Embryonic facial prominence (tissue), 1 donor: ENCODE data around the gene ARHGAP44.
"Not testable (repeated sequence)": the region's sequence is repeated elsewhere in the genome, so short reads cannot be mapped to it uniquely, and the experiment has no call there.

Experiments
- DNase-seq: peaks from one replicate; pipeline ENCODE4 v3.0.0-alpha.2; 2016; ENCODE audit errors: extremely low spot score

The ARHGAP44 gene

GRCh38 chr17:12815642-12816141 lies 26.4 kb downstream of the ARHGAP44 start:
- DNase-seq: no peak

- no peak for DNase-seq
Observed at GRCh38 chr17:12821376-12821940, 32.2 kb downstream of the ARHGAP44 start.

GRCh38 chr17:12826431-12826830 lies 37.1 kb downstream of the ARHGAP44 start:
- no peak for DNase-seq

GRCh38 chr17:12830777-12831247 lies 41.5 kb downstream of the ARHGAP44 start:
- no peak for DNase-seq

- DNase-seq: no peak
Observed at GRCh38 chr17:12831839-12832238, 42.5 kb downstream of the ARHGAP44 start.

- DNase-seq: no peak
Observed at GRCh38 chr17:12839042-12839441, 49.7 kb downstream of the ARHGAP44 start.

- no peak for DNase-seq
Observed at GRCh38 chr17:12842936-12843335, 53.6 kb downstream of the ARHGAP44 start.

- DNase-seq: no peak
Observed at GRCh38 chr17:12850996-12851395, 61.7 kb downstream of the ARHGAP44 start.

- DNase-seq: no peak
Observed at GRCh38 chr17:12851901-12852435, 62.7 kb downstream of the ARHGAP44 start.

GRCh38 chr17:12853921-12854320 lies 64.6 kb downstream of the ARHGAP44 start:
- DNase-seq: no peak

- no peak for DNase-seq
Observed at GRCh38 chr17:12856416-12856815, 67.1 kb downstream of the ARHGAP44 start.

- DNase-seq: no peak
Observed at GRCh38 chr17:12857592-12857991, 68.3 kb downstream of the ARHGAP44 start.

- DNase-seq: no peak
Observed at GRCh38 chr17:12859520-12859919, 70.2 kb downstream of the ARHGAP44 start.

- no peak for DNase-seq
Observed at GRCh38 chr17:12865769-12866168, 76.5 kb downstream of the ARHGAP44 start.

- DNase-seq: no peak
Observed at GRCh38 chr17:12866244-12866643, 76.9 kb downstream of the ARHGAP44 start.

- no peak for DNase-seq
Observed at GRCh38 chr17:12867726-12868125, 78.4 kb downstream of the ARHGAP44 start.

- not testable (repeated sequence) for DNase-seq
Observed at GRCh38 chr17:12873415-12874125, 84.3 kb downstream of the ARHGAP44 start.

- no peak for DNase-seq
Observed at GRCh38 chr17:12877953-12878669, 88.8 kb downstream of the ARHGAP44 start.

- DNase-seq: not testable (repeated sequence)
Observed at GRCh38 chr17:12879096-12879495, 89.8 kb downstream of the ARHGAP44 start.

GRCh38 chr17:12883472-12883871 lies 94.2 kb downstream of the ARHGAP44 start:
- no peak for DNase-seq

- DNase-seq: no peak
Observed at GRCh38 chr17:12887088-12887487, 97.8 kb downstream of the ARHGAP44 start.

- DNase-seq: no peak
Observed at GRCh38 chr17:12896180-12896785, 107.0 kb downstream of the ARHGAP44 start.
